H1 (cell line): ENCODE measurements around the gene PDZD2. TPM values are rescaled to one million over a fixed set of nuclear protein-coding genes. Genes with fewer than 3 reads are reported as not detected.

Experiments used
- CTCF ChIA-PET: fragments of 300-600 bp; sonication (Branson Sonifier 250); formaldehyde crosslinking; loops from one replicate; lab custom pipeline; 2021; ENCODE audit not compliant: partially characterized antibody; lab: Charles Lee
- POLR2A ChIA-PET: fragments of 300-600 bp; sonication (Branson Sonifier 250); formaldehyde crosslinking; loops from one replicate; lab custom pipeline; 2021; ENCODE audit warnings: inconsistent platforms; ENCODE audit not compliant: partially characterized antibody; lab: Charles Lee
- DNase-seq, 2 experiments: peaks; one replicate each; pipeline versions ENCODE4 v3.0.0 to v3.0.0-alpha.2; 2010 to 2022; ENCODE audit warnings: low spot score in 2 of 2, low read depth in 1 of 2, mixed read lengths in 1 of 2
- FAIRE-seq: peaks from 2 replicates; lab custom pipeline; 2011; peaks lifted over from hg19 to GRCh38; lab: Jason Lieb, UNC
- H2AFZ ChIP-seq: 2 replicates; pipeline ENCODE4 v1.8.1; 2012; ENCODE audit warnings: low read length, inconsistent platforms
- H2AK5ac ChIP-seq: 2 replicates; pipeline ENCODE4 v1.6.1; 2013; ENCODE audit warnings: low read depth, low read length
- H2BK120ac ChIP-seq: replicated peaks from 2 replicates; pipeline ENCODE3; 2013; ENCODE audit warnings: low read depth, low read length, inconsistent platforms
- H2BK12ac ChIP-seq: 2 replicates; pipeline ENCODE4 v1.6.1; 2013; ENCODE audit warnings: low read depth, low read length
- H2BK15ac ChIP-seq: 2 replicates; pipeline ENCODE4 v1.6.1; 2013; ENCODE audit warnings: low read length
- H2BK20ac ChIP-seq: 2 replicates; pipeline ENCODE4 v1.6.1; 2013; ENCODE audit warnings: low read length
- H2BK5ac ChIP-seq: 2 replicates; pipeline ENCODE4 v1.6.1; 2013; ENCODE audit warnings: low read depth, low read length
- H3K14ac ChIP-seq: 2 replicates; pipeline ENCODE4 v1.6.1; 2013; ENCODE audit warnings: inconsistent platforms; ENCODE audit not compliant: insufficient read length
- H3K18ac ChIP-seq: 2 replicates; pipeline ENCODE4 v1.6.1; 2013; ENCODE audit warnings: low read length; ENCODE audit errors: extremely low read depth
- H3K23ac ChIP-seq: 2 replicates; pipeline ENCODE4 v1.6.1; 2013; ENCODE audit warnings: inconsistent platforms; ENCODE audit not compliant: insufficient read length
- H3K23me2 ChIP-seq: 2 replicates; pipeline ENCODE4 v1.6.1; 2013; ENCODE audit warnings: low read depth, low read length
- H3K27ac ChIP-seq: 2 replicates; pipeline ENCODE4 v1.6.1; 2011; ENCODE audit warnings: low read depth, low read length, inconsistent platforms
- H3K27me3 ChIP-seq, 4 experiments: replicated peaks in 1 of 4; 1 replicate in 1 of 4; 2 replicates in 3 of 4; pipeline versions ENCODE4 v1.6.1 to v1.8.1; 2011 to 2013; ENCODE audit warnings: low read length in 3 of 4, mild to moderate bottlenecking in 3 of 4, inconsistent platforms in 2 of 4, mixed read lengths in 2 of 4, moderate library complexity in 1 of 4; ENCODE audit not compliant: control insufficient read depth in 3 of 4, insufficient read depth in 3 of 4; ENCODE audit errors: extremely low read depth in 1 of 4
- H3K36me3 ChIP-seq, 4 experiments: 2 replicates each; pipeline versions ENCODE4 v1.6.1 to v1.8.1; 2011 to 2013; ENCODE audit warnings: mild to moderate bottlenecking in 4 of 4, low read length in 3 of 4, moderate library complexity in 2 of 4, control low read depth in 1 of 4, inconsistent platforms in 1 of 4; ENCODE audit not compliant: insufficient read depth in 4 of 4, control insufficient read depth in 2 of 4
- H3K4ac ChIP-seq: replicated peaks from 2 replicates; pipeline ENCODE3; 2013; ENCODE audit warnings: low read length, low read depth, mixed read lengths, inconsistent platforms; ENCODE audit not compliant: insufficient read length
- H3K4me1 ChIP-seq, 4 experiments: replicated peaks in 1 of 4; 1 replicate in 1 of 4; 2 replicates in 3 of 4; pipeline versions ENCODE4 v1.6.1 to v1.8.1; 2011 to 2013; ENCODE audit warnings: low read length in 3 of 4, inconsistent platforms in 2 of 4, mixed read lengths in 1 of 4; ENCODE audit not compliant: insufficient read depth in 4 of 4, control insufficient read depth in 3 of 4
- H3K4me2 ChIP-seq, 2 experiments: 2 replicates each; pipeline versions ENCODE4 v1.6.1 to v1.8.1; 2011 to 2013; ENCODE audit warnings: low read depth in 2 of 2, low read length in 2 of 2, control low read depth in 1 of 2, inconsistent platforms in 1 of 2, mild to moderate bottlenecking in 1 of 2; ENCODE audit not compliant: insufficient read depth in 1 of 2
- H3K4me3 ChIP-seq, 4 experiments: fragments of 200-600, 300-600 bp in 1 of 4; sonication (generic), shearing (Covaris generic), sonication (Bioruptor Twin) in 1 of 4; 2 replicates each; pipeline versions ENCODE4 v1.5.1 to v1.8.1; 2011 to 2016; ENCODE audit warnings: low read length in 4 of 4, low read depth in 3 of 4, control low read depth in 2 of 4, inconsistent platforms in 2 of 4, mild to moderate bottlenecking in 2 of 4, mixed read lengths in 1 of 4, moderate library complexity in 1 of 4; ENCODE audit not compliant: insufficient read depth in 2 of 4; ENCODE audit errors: extremely low read depth in 1 of 4
- H3K56ac ChIP-seq: replicated peaks from 2 replicates; pipeline ENCODE3; 2013; ENCODE audit warnings: low read depth, mild to moderate bottlenecking, mixed read lengths, low read length, inconsistent platforms; ENCODE audit not compliant: insufficient read length
- H3K79me1 ChIP-seq: 2 replicates; pipeline ENCODE4 v1.6.1; 2013; ENCODE audit warnings: low read depth, low read length, control low read depth
- H3K79me2 ChIP-seq, 2 experiments: 2 replicates each; pipeline versions ENCODE4 v1.6.1 to v1.8.1; 2012 to 2013; ENCODE audit warnings: low read length in 2 of 2, mild to moderate bottlenecking in 2 of 2, inconsistent platforms in 1 of 2; ENCODE audit not compliant: insufficient read depth in 2 of 2, control insufficient read depth in 1 of 2
- H3K9ac ChIP-seq, 4 experiments: replicated peaks in 1 of 4; 1 replicate in 1 of 4; 2 replicates in 3 of 4; pipeline versions ENCODE4 v1.6.1 to v1.8.1; 2011 to 2013; ENCODE audit warnings: low read depth in 3 of 4, low read length in 3 of 4, control low read depth in 2 of 4, mild to moderate bottlenecking in 2 of 4, moderate library complexity in 2 of 4, inconsistent platforms in 1 of 4; ENCODE audit errors: extremely low read depth in 1 of 4
- H3K9me3 ChIP-seq, 2 experiments: 2 replicates each; pipeline versions ENCODE4 v1.6.1 to v1.8.1; 2012 to 2013; ENCODE audit warnings: mild to moderate bottlenecking in 2 of 2, moderate library complexity in 2 of 2, control low read depth in 1 of 2, inconsistent platforms in 1 of 2, low read depth in 1 of 2, low read length in 1 of 2, mixed read lengths in 1 of 2; ENCODE audit not compliant: insufficient read depth in 2 of 2
- H4K20me1 ChIP-seq, 2 experiments: replicated peaks in 1 of 2; 2 replicates each; pipeline versions ENCODE3 to v1.8.1; 2011 to 2013; ENCODE audit warnings: inconsistent platforms in 2 of 2, low read length in 2 of 2, mild to moderate bottlenecking in 1 of 2; ENCODE audit not compliant: insufficient read depth in 2 of 2, control insufficient read depth in 1 of 2
- H4K5ac ChIP-seq: 2 replicates; pipeline ENCODE4 v1.6.1; 2013; ENCODE audit warnings: low read length, low read depth, mixed read lengths, inconsistent platforms; ENCODE audit not compliant: insufficient read length
- H4K8ac ChIP-seq: 2 replicates; pipeline ENCODE4 v1.8.0; 2013; ENCODE audit warnings: mild to moderate bottlenecking, moderate library complexity, low read length, inconsistent platforms; ENCODE audit not compliant: insufficient read depth; ENCODE audit errors: extremely low read depth
- H4K91ac ChIP-seq: replicated peaks from 2 replicates; pipeline ENCODE3; 2013; ENCODE audit warnings: low read length, mixed read lengths, inconsistent platforms; ENCODE audit not compliant: insufficient read length
- CBX8 ChIP-seq: fragments of 300-800, 300-1000 bp; sonication (generic); IDR thresholded peaks from 2 replicates; pipeline ENCODE4 v1.7.1; 2016; ENCODE audit warnings: low read depth, low read length, borderline replicate concordance
- CREB1 ChIP-seq: IDR thresholded peaks from 2 replicates; pipeline ENCODE4 v1.6.1; 2012; ENCODE audit warnings: inconsistent platforms
- HDAC6 ChIP-seq: IDR thresholded peaks from one replicate; pipeline ENCODE4 v1.7.1; 2012; ENCODE audit warnings: low read depth, mild to moderate bottlenecking, inconsistent platforms, low read length, moderate library complexity
- KDM1A ChIP-seq: fragments of 200-600, 300-600 bp; sonication (generic); IDR thresholded peaks from 2 replicates; pipeline ENCODE4 v1.7.1; 2016; ENCODE audit warnings: mild to moderate bottlenecking, low read length, borderline replicate concordance
- MAFK ChIP-seq: IDR thresholded peaks from 2 replicates; pipeline ENCODE4 v1.6.1; 2012; ENCODE audit warnings: low read depth, mild to moderate bottlenecking, improper control_type of control experiment, low read length
- NANOG ChIP-seq: IDR thresholded peaks from 2 replicates; pipeline ENCODE4 v1.6.1; 2011; ENCODE audit warnings: low read length, low read depth, mild to moderate bottlenecking, inconsistent platforms; ENCODE audit not compliant: insufficient read depth, poor library complexity, severe bottlenecking
- POLR2AphosphoS5 ChIP-seq: IDR thresholded peaks from 2 replicates; pipeline ENCODE4 v1.6.1; 2011; ENCODE audit warnings: low read depth, low read length
- RBBP5 ChIP-seq: IDR thresholded peaks from 2 replicates; pipeline ENCODE4 v1.7.1; 2012; ENCODE audit warnings: low read depth, mild to moderate bottlenecking, inconsistent platforms, low read length, moderate library complexity, borderline replicate concordance
- RXRA ChIP-seq: IDR thresholded peaks from 2 replicates; pipeline ENCODE4 v1.6.1; 2011; ENCODE audit warnings: low read depth, mild to moderate bottlenecking, low read length, moderate library complexity; ENCODE audit not compliant: insufficient read depth
- SAP30 ChIP-seq: fragments of 300-600 bp; sonication (generic); IDR thresholded peaks from 2 replicates; pipeline ENCODE4 v1.7.1; 2012; ENCODE audit warnings: low read length, moderate library complexity, mild to moderate bottlenecking, inconsistent platforms; ENCODE audit not compliant: insufficient read depth, insufficient replicate concordance
- SIN3A ChIP-seq, 2 experiments: IDR thresholded peaks in 1 of 2; conservative IDR thresholded peaks in 1 of 2; 2 replicates each; pipeline ENCODE4 v1.6.1; 2011 to 2012; ENCODE audit warnings: low read length in 2 of 2, improper control_type of control experiment in 1 of 2, low read depth in 1 of 2, mild to moderate bottlenecking in 1 of 2
- SP4 ChIP-seq: IDR thresholded peaks from 2 replicates; pipeline ENCODE4 v1.6.1; 2012; ENCODE audit warnings: low read length, inconsistent platforms
- SRF ChIP-seq: IDR thresholded peaks from 2 replicates; pipeline ENCODE4 v1.6.1; 2011; ENCODE audit warnings: mild to moderate bottlenecking, low read depth, low read length, moderate library complexity
- TAF1 ChIP-seq: IDR thresholded peaks from 2 replicates; pipeline ENCODE4 v1.6.1; 2011; ENCODE audit warnings: mild to moderate bottlenecking, low read depth, low read length
- TAF7 ChIP-seq: optimal IDR thresholded peaks from 2 replicates; pipeline ENCODE3; 2011; ENCODE audit warnings: low read depth, mild to moderate bottlenecking, inconsistent platforms, low read length, moderate library complexity, borderline replicate concordance
- WGBS, 2 experiments: shearing (Covaris generic) in 1 of 2; methylation state at CpG; one replicate each; pipeline versions ENCODE4 v1.1.6 to v1.1.7; 2013 to 2015; ENCODE audit warnings: low lambda C conversion rate in 2 of 2, mixed read lengths in 2 of 2, inconsistent platforms in 1 of 2, low coverage in 1 of 2, missing lambda C conversion rate in 1 of 2; ENCODE audit not compliant: insufficient replicate concordance in 2 of 2, insufficient coverage in 1 of 2, insufficient read length in 1 of 2; ENCODE audit errors: extremely low coverage in 1 of 2, missing lambda C conversion rate in 1 of 2; 5-methylcytosine and 5-hydroxymethylcytosine counted together
- polyA plus RNA-seq, 7 experiments: library from polyadenylated mRNA; depleted of rRNA in 3 of 7; stranded (reverse) in 5 of 7; unstranded in 2 of 7; fragments of >200 nt in 5 of 7; fragments of 200-250 nt in 2 of 7; gene quantifications; 1 replicate in 5 of 7; 2 replicates in 1 of 7; 4 replicates in 1 of 7; pipeline versions ENCODE4 v1.2.1 to v1.2.3, GENCODE V29; 2011 to 2013; ENCODE audit warnings: missing spikeins in 2 of 7, mixed read lengths in 2 of 7
- total RNA-seq: library from RNA; stranded (reverse); fragmentation: NEBNext Ultra II Directional; extraction: Animal tissue kit (Norgen Biotek cat#: 25700); gene quantifications from 2 replicates; pipeline ENCODE4 v1.2.1, GENCODE V29; 2021

The PDZD2 gene
- total and polyA plus RNA-seq, 2 of the 8 experiments (the other 6 are each of a cell fraction or from before 2014, with no cell fraction given), result 1.2 to 6.8 TPM

GRCh38 chr5:31661257-31661656, 22.3 kb downstream of the PDZD2 start:
- no peak for FAIRE-seq
- Histone ChIP-seq H3K27me3 (no peaks in the 10 kb centered on the region), H3K18ac (no peak overlapping the region), H4K20me1 (no peaks in the 10 kb centered on the region), H4K5ac (no peak overlapping the region), H3K14ac (no peak overlapping the region), H3K9ac (no peak overlapping the region), H3K36me3 (no peaks in the 10 kb centered on the region), H3K4me1 (peaks cover 2 to 6% (median 5%) of the 10 kb centered on the region in 4 experiments; a peak in 6 of 7 replicates), H3K4ac (no peak overlapping the region), H2AK5ac (no peak overlapping the region), H3K4me3 (no peak overlapping the region), H3K79me2 (no peaks in the 10 kb centered on the region), H2BK15ac (no peak overlapping the region), H2BK120ac (no peak overlapping the region), H3K23me2 (no peaks in the 10 kb centered on the region), H4K8ac (no peak overlapping the region), H4K91ac (no peak overlapping the region), H3K4me2 (no peak overlapping the region), H2BK5ac (no peak overlapping the region), H3K27ac (no peak overlapping the region), H2AFZ (no peak overlapping the region), H2BK12ac (no peak overlapping the region), H3K79me1 (no peaks in the 10 kb centered on the region), H3K9me3 (no peaks in the 10 kb centered on the region), H3K23ac (no peak overlapping the region), H3K56ac (no peak overlapping the region), H2BK20ac (no peak overlapping the region)
- 85% methylated on average over 4 of the region's 4 CpGs; no CpG with 5 or more reads in 1 of the 2 experiments for WGBS, 2 experiments
- DNase-seq, result no peak
- ChIA-PET POLR2A (no interaction called here), CTCF (interaction anchor here (0.6 to 4.9 kb wide), 8 partner anchors 21 to 430 kb away, joined by 3 to 20 read pairs (median 4); partner anchors contain the start of gene PDZD2)
- TF ChIP-seq SP4 (no peak), TAF7 (no peak), SIN3A (conservative IDR thresholded peaks at IDR 0.05 in 1 of 2, IDR thresholded peaks at IDR 0.05 in 1 of 2; ENCODE audit: low read depth in 1 of 2, low read length in 2 of 2) (no peak), KDM1A (no peak), CBX8 (no peak), CREB1 (no peak), NANOG (no peak), RXRA (no peak), SAP30 (no peak), POLR2AphosphoS5 (no peak), TAF1 (no peak), RBBP5 (no peak), MAFK (no peak), HDAC6 (no peak), SRF (no peak)
